Kidney (tissue), 14 donors: ENCODE results near the gene CLCN2. TPM values are rescaled to one million over a fixed set of nuclear protein-coding genes. Genes with fewer than 3 reads are reported as not detected.

ENCODE experiments used
- DNase-seq, 5 donors: peaks; one replicate each; pipeline ENCODE4 v3.0.0-alpha.2; 2013 to 2020
- FAIRE-seq: peaks from 2 replicates; lab custom pipeline; 2012; peaks lifted over from hg19 to GRCh38; lab: Jason Lieb, UNC
- H3K27ac ChIP-seq, 2 donors: one replicate each; pipeline ENCODE4 v1.7.0; 2013; ENCODE audit warnings: low read depth in 2 of 2, low read length in 2 of 2, inconsistent platforms in 1 of 2
- H3K27me3 ChIP-seq: one replicate; pipeline ENCODE4 v1.7.1; 2013; ENCODE audit warnings: low read length, inconsistent platforms; ENCODE audit not compliant: control insufficient read depth, insufficient read depth
- H3K36me3 ChIP-seq, 3 donors: one replicate each; pipeline versions ENCODE4 v1.7.0 to v1.7.1; 2013; ENCODE audit warnings: low read length in 3 of 3, control low read depth in 1 of 3, inconsistent platforms in 1 of 3; ENCODE audit not compliant: insufficient read depth in 3 of 3, control insufficient read depth in 2 of 3
- H3K4me1 ChIP-seq, 3 donors: one replicate each; pipeline versions ENCODE4 v1.7.0 to v1.7.1; 2013; ENCODE audit warnings: low read length in 3 of 3, inconsistent platforms in 1 of 3, low read depth in 1 of 3; ENCODE audit not compliant: control insufficient read depth in 2 of 3, insufficient read depth in 2 of 3
- H3K4me3 ChIP-seq, 3 donors: one replicate each; pipeline versions ENCODE4 v1.7.0 to v1.8.1; 2013; ENCODE audit warnings: low read length in 3 of 3, control low read depth in 1 of 3, inconsistent platforms in 1 of 3
- H3K9ac ChIP-seq, 3 donors: one replicate each; pipeline versions ENCODE4 v1.7.0 to v1.7.1; 2013; ENCODE audit warnings: low read length in 3 of 3, control low read depth in 1 of 3, inconsistent platforms in 1 of 3
- H3K9me3 ChIP-seq, 3 donors: one replicate each; pipeline versions ENCODE4 v1.7.0 to v1.7.1; 2013; ENCODE audit warnings: low read length in 3 of 3, control low read depth in 1 of 3, inconsistent platforms in 1 of 3; ENCODE audit not compliant: control insufficient read depth in 2 of 3, insufficient read depth in 1 of 3
- CTCF ChIP-seq: IDR thresholded peaks from 3 replicates; pipeline ENCODE4 v1.5.1; 2012; ENCODE audit warnings: mild to moderate bottlenecking, moderate library complexity, borderline replicate concordance; ENCODE audit not compliant: insufficient read depth; ENCODE audit errors: extremely low read depth
- intact Hi-C: fragments of 100-400 bp; cut with DNase I; formaldehyde crosslinking; loops from one replicate; pipeline ENCODE4 v1.11.1; 2022
- polyA plus RNA-seq: library from polyadenylated mRNA; stranded (reverse); fragments of 350-450 nt; fragmentation: Illumina TruSeq; extraction: RNeasy Lipid Tissue Mini Kit (QIAGEN cat#74804); gene quantifications from one replicate; pipeline ENCODE4 v1.2.3, GENCODE V29; 2014; ENCODE audit warnings: low read depth, low replicate concordance; ENCODE audit not compliant: insufficient read depth
- total RNA-seq: library from RNA; stranded (reverse); fragmentation: NEBNext Ultra II Directional; extraction: Animal tissue kit (Norgen Biotek cat#: 25700); gene quantifications from one replicate; pipeline ENCODE4 v1.2.1, GENCODE V29; 2021
- donor health status: control.
- donor health status: control.
- donor health status: control.
- donor health status: control.
- donor health status: control.
- donor health status: DM: yes; HTN: yes; CAD: no.
- donor health status: Normal renal cell carcinoma (clear cell type).

The CLCN2 gene
- total and polyA plus RNA-seq, 2 donors from 2014 or later: 6.4 to 10.4 TPM

- no peak overlapping the region for H3K9ac ChIP-seq
- no peak for FAIRE-seq
- intact Hi-C loops: no loop called here
- peak in 1 of 5 donors; percentile 74 for DNase-seq
- H3K36me3 ChIP-seq: peaks cover 0 to 5% (median 4%) of the 10 kb centered on the region in 3 donors
- no peak overlapping the region for H3K4me3 ChIP-seq
- H3K4me1 ChIP-seq: peaks cover 0 to 8% (median 2%) of the 10 kb centered on the region in 3 donors
- H3K27me3 ChIP-seq: no peaks in the 10 kb centered on the region
- TF ChIP-seq CTCF: no peak
- no peak overlapping the region for H3K27ac ChIP-seq
- no peaks in the 10 kb centered on the region for H3K9me3 ChIP-seq
Observed at GRCh38 chr3:184353546-184353941, 7.9 kb downstream of the CLCN2 start.

GRCh38 chr3:184352897-184353545 lies 8.4 kb downstream of the CLCN2 start:
- no peak overlapping the region for H3K4me3 ChIP-seq
- no peak overlapping the region for H3K9ac ChIP-seq
- H3K36me3 ChIP-seq: peaks cover 0 to 5% (median 0%) of the 10 kb centered on the region in 3 donors
- peaks cover 0 to 8% (median 2%) of the 10 kb centered on the region in 3 donors for H3K4me1 ChIP-seq
- TF ChIP-seq CTCF: no peak
- no peaks in the 10 kb centered on the region for H3K27me3 ChIP-seq
- H3K27ac ChIP-seq: no peak overlapping the region
- no peaks in the 10 kb centered on the region for H3K9me3 ChIP-seq
- intact Hi-C loops: no loop called here
- FAIRE-seq: no peak
- DNase-seq: no peak

- DNase-seq (peak in 2 of 5 donors; percentile 34 to 40), FAIRE-seq (no peak)
- no peaks in the 10 kb centered on the region for H3K27me3 ChIP-seq
- H3K9me3 ChIP-seq: no peaks in the 10 kb centered on the region
- peak overlapping the region in 1 of 2 donors; percentile 38 for H3K27ac ChIP-seq
- intact Hi-C loops: no loop called here
- H3K9ac ChIP-seq: no peak overlapping the region
- H3K4me1 ChIP-seq: peaks cover 0 to 8% (median 2%) of the 10 kb centered on the region in 3 donors
- no peak for TF ChIP-seq CTCF
- no peak overlapping the region for H3K4me3 ChIP-seq
- H3K36me3 ChIP-seq: peaks cover 0 to 5% (median 0%) of the 10 kb centered on the region in 3 donors
Observed at GRCh38 chr3:184352149-184352785, 9.1 kb downstream of the CLCN2 start.
